VCaP (cell line): Measurements from ENCODE around the gene TNNI2.

Experiments
- H3K27ac ChIP-seq: fragments of 450-650 bp; 2 replicates; pipeline ENCODE4 v1.5.1; 2017
- TF ChIP-seq, protein P1 (sequence below): fragments of 450-650 bp; conservative IDR thresholded peaks from 2 replicates; pipeline ENCODE4 v1.5.1; 2017; ENCODE audit warnings: mild to moderate bottlenecking, moderate library complexity

Gene TNNI2

GRCh38 chr11:1889941-1890855 lies 51.4 kb downstream of the TNNI2 start:
- no peak overlapping the region for H3K27ac ChIP-seq
- TF ChIP-seq, protein P1, sequence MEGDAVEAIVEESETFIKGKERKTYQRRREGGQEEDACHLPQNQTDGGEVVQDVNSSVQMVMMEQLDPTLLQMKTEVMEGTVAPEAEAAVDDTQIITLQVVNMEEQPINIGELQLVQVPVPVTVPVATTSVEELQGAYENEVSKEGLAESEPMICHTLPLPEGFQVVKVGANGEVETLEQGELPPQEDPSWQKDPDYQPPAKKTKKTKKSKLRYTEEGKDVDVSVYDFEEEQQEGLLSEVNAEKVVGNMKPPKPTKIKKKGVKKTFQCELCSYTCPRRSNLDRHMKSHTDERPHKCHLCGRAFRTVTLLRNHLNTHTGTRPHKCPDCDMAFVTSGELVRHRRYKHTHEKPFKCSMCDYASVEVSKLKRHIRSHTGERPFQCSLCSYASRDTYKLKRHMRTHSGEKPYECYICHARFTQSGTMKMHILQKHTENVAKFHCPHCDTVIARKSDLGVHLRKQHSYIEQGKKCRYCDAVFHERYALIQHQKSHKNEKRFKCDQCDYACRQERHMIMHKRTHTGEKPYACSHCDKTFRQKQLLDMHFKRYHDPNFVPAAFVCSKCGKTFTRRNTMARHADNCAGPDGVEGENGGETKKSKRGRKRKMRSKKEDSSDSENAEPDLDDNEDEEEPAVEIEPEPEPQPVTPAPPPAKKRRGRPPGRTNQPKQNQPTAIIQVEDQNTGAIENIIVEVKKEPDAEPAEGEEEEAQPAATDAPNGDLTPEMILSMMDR = no peak
